AG20443 (cell line): ENCODE results near the gene PLEKHN1.

Experiments used
- DNase-seq: peaks from one replicate; pipeline ENCODE4 v3.0.0; 2012; ENCODE audit warnings: low spot score, mixed read lengths

PLEKHN1 gene

DNA sequence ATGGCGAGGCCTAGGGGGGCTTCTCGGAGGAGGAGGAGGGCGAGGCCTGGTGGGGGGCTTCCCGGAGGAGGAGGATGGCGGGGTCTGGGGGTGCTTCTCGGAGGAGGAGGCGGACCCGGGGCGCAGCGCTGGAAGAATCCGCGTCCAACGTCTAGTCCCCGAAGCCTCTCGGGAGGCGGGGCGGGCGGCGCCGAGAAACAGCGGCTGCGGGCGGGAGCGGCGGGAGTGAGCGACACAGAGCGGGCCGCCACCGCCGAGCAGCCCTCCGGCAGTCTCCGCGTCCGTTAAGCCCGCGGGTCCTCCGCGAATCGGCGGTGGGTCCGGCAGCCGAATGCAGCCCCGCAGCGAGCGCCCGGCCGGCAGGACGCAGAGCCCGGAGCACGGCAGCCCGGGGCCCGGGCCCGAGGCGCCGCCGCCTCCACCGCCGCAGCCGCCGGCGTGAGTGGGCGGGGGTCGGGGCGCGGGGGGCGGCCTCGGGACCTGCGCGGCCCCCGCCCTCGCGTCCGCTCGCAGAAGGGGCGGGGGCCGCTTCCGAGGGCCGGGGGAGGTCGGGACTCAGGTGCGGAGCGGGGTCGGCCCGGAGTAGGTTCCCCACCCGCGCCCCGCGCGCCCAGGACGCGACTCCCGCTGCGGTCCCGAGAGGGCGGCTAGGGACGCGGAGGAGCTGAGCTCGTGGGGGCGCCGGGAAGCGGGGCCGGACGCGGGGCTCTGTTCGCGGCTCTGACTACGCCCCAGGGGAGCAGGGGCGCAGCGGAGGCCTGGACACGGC is 5.7 kb upstream of the PLEKHN1 start, which contains the start of gene KLHL17:
KLHL17 (plus strand) TSS at position 222 of the 769 bp plus-strand sequence; CDS start at position 332, 110 bp downstream.
- DNase-seq: peak; percentile 91

DNA sequence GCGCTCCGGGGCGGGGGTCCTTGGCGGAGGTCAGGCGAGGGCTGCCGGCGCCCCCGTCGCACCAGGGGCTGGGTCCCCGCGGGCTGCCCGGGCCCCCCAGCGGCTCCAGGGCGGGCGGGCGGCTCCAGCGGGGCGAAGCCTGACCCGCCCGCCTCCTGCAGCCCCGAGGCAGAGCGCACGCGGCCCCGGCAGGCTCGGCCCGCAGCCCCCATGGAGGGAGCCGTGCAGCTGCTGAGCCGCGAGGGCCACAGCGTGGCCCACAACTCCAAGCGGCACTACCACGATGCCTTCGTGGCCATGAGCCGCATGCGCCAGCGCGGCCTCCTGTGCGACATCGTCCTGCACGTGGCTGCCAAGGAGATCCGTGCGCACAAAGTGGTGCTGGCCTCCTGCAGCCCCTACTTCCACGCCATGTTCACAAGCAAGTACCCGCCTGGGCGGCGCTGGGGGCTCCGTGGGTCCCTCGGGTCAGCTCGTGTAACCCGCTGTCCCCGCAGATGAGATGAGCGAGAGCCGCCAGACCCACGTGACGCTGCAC is 5.1 kb upstream of the PLEKHN1 start:
- DNase-seq: peak; percentile 59

DNA sequence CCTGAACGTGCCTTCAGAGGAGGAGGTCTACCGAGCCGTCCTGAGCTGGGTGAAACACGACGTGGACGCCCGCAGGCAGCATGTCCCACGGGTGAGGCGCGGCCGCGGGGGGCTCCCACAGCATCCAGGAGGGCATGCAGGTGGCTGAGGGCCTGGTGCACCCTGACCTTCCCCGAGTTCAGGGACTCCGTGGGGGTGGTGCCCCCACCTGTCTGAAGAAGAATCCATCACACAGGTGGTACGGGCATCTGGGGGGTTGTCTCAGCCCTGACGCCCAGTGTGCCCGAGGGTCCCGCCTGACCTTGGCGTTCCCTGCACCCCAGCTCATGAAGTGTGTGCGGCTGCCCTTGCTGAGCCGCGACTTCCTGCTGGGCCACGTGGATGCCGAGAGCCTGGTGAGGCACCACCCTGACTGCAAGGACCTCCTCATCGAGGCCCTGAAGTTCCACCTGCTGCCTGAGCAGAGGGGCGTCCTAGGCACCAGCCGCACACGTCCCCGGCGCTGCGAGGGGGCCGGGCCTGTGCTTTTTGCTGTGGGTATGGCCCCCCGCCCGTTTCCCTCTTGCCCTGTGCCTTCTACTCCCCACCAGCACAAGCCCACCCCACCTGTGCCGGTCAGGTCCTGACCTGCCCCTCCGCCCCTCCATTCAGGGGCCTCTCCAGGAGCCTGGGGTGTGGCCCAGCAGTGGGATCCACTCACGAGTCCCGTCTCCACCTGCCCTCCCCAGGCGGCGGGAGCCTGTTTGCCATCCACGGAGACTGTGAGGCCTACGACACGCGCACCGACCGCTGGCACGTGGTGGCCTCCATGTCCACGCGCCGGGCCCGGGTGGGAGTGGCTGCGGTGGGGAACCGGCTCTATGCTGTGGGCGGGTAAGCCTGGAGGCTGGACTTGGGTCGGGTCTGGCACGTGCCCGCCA is 3.6 kb upstream of the PLEKHN1 start:
- no peak for DNase-seq

DNA sequence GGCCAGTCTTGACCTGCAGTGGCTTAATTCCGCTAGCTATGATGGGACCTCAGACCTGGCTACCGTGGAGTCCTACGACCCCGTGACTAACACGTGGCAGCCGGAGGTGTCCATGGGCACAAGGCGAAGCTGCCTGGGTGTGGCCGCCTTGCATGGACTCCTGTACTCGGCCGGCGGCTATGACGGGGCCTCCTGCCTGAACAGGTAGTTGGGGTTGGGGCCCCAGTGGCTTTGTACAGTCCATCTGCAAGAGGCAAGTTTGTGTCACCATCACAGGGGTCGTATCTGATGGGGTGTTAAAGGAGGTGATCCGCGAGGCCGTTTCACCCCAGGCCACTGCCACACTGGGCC is 3.0 kb upstream of the PLEKHN1 start:
- DNase-seq: no peak

DNA sequence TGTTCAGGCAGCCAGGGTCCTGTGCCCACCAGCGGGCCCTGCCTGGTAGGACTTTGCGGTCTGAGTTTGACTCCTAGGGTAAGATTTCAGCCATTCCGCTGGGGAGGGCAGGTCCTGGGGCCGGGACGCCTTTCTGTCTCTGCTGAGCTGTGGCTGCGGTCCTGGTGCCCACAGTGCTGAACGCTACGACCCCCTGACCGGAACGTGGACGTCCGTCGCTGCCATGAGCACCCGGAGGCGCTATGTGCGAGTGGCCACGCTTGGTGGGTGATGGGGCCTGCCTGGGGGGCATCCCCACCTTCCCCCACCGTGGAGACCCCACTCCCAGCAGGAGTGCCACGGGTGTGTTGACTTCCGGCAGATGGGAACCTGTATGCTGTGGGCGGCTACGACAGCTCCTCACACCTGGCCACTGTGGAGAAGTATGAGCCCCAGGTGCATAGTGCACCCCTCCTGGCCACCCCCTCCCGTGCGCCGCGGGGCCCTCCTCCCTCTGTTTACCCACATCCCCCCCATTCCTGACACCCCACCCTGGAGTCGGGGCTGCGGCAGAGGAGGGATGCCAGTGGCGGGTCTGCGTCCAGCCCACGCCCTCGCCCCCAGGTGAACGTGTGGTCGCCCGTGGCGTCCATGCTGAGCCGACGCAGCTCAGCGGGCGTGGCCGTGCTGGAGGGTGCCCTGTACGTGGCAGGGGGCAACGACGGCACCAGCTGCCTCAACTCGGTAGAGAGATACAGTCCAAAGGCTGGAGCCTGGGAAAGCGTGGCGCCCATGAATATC is 2.3 kb upstream of the PLEKHN1 start:
- no peak for DNase-seq

DNA sequence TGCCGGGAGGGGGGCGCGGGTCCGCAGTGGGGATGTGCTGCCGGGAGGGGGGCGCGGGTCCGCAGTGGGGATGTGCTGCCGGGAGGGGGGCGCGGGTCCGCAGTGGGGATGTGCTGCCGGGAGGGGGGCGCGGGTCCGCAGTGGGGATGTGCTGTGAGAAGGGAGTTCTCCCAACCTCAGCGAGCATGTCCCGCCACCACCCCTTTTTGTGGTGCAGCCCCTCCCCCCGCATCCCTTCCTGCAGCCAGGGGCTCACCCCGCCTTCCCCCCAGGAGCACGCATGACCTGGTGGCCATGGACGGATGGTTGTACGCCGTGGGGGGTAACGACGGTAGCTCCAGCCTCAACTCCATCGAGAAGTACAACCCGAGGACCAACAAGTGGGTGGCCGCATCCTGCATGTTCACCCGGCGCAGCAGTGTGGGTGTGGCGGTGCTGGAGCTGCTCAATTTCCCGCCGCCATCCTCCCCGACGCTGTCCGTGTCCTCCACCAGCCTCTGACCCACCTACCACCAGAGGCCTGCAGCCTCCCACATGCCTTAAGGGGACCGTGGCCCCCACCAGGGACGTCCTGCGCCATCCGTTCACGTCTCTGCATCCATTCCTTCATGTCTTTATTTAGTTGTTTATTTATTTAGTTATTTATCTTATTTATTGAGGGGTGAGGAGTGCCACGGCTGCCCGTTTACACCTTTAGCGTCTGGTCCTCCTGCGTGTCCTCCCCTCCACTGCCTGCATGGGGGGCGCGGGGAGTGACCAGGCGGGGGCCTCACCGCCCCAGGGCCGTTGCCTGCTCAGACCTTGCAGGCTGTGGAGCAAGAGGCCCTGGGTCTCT is 1.4 kb upstream of the PLEKHN1 start:
- no peak for DNase-seq

DNA sequence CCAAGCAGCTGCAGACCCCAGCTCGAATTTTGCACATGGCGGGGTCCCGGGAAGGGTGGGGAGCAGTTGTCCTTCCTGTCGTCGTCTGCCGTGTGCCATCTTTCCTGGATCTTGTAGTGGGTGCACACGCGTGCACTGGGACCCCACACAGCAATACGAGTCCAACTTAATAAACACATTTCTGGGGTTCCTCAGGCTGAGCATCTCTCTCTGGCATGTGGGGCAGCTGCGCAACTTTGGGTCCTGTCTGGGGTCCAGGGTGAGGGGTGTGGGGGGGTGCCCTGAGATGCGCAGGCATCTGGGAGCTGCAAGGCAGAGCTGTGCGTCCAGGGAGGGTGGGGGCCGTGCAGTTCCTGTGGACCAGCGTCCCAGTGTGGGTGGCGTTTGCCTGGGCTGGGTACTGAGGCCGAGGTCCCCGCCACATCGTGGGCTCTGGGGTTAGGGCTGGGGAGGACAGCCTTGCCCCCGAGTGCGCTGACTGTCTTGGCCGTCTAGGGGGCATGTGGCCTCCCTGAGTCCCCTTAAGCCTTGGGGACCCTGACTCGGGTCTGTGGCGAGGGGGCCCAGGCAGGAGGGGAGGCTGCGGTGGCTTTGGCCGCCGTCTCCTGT is 652 bp upstream of the PLEKHN1 start:
- no peak for DNase-seq

DNA sequence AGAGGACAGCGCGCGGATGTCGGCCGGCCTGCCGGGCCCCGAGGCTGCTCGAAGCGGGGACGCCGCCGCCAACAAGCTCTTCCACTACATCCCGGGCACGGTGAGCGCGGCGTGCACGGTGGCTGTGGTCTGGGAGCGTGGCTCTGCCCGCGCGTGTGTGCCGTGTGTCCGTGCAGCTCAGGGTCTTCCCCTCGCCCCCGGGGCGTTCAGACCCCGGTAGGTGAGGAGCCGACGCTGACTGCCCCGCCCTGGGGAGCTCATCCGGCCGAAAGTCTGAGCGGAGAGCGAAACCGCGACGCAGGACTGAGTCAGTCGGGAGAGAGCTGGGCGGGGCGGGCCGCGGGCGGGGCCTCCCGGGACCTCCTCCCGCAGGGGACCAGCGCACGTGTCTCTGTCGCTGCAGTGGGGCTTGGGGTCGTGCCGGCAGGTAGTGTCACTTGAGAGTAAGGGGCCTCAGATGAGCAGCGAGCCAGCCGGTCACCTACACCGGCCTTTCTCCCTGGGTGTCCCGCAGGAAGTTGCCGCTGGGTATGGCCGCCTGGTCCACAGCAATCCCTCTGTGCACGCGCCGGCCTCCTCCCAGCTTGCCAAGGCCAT is 520 bp downstream of the PLEKHN1 start:
- peak; percentile 94 for DNase-seq

DNA sequence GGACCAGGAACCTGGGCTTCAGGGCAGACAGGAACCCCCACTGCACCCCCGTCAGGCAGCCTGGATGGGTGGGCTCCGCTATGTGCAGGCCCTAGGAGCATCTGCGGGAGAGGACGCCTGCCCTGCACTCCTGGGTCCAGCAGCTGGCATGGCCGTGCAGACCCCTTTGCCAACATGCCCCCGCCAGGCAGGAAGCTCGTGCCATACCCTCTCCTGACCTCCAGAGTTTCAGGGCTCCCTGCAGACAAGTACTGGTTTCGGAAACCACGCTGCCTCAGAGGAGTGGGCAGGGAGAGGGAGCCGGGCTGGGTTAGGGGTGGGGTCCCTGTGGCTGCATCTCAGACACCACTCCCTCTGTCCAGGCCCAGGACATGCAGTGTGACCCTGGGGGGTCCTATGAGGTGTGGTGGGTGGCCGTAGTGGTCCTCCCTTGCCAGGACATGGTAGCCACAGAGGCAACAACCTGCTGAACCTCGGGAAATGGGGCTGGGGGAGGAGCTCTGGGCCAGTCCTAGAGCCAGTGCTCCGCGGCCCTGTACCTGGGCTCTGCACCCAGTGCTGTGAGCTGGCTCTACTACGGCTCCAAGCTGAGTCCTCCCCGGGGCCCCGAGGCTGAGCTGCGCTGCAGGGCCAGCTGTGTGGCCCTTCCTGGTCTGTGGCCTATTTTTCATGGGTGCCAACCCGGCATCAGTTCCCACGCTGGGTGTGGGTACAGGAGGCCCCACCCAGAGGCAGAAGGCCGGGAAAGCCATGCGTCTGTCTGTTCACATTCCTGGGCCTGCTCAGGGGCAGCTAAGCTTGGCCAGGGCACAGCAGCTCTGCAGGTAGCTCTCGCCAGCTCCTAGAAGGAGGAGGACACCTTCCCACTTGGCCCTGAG is 1.4 kb downstream of the PLEKHN1 start:
- no peak for DNase-seq

DNA sequence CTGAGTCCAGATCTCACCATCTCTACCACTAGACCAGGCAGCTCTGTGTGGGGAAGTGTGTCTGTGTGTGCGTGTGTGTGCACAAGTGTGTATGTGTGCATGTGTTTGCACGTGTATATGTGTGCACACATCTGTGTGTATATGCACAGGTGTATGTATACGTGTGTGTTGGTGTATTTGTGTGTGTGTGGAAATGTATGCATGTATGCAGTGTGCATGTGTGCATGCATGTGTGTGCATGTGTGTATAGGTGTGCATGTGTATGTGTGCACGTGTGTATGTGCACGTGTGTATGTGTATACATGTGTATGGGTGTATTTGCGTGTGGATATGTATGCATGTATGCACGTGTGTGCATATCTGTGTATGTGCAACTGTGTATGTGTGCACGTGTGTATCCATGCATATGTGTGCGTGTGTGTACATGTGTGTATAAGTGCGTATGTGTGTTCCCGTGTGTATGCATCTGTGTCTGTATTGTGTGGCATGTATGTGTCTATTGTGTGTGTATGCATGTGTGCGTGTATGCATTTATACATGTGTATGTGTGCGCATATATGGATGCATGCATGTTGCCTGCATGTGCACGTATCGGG is 3.1 kb downstream of the PLEKHN1 start:
- no peak for DNase-seq

DNA sequence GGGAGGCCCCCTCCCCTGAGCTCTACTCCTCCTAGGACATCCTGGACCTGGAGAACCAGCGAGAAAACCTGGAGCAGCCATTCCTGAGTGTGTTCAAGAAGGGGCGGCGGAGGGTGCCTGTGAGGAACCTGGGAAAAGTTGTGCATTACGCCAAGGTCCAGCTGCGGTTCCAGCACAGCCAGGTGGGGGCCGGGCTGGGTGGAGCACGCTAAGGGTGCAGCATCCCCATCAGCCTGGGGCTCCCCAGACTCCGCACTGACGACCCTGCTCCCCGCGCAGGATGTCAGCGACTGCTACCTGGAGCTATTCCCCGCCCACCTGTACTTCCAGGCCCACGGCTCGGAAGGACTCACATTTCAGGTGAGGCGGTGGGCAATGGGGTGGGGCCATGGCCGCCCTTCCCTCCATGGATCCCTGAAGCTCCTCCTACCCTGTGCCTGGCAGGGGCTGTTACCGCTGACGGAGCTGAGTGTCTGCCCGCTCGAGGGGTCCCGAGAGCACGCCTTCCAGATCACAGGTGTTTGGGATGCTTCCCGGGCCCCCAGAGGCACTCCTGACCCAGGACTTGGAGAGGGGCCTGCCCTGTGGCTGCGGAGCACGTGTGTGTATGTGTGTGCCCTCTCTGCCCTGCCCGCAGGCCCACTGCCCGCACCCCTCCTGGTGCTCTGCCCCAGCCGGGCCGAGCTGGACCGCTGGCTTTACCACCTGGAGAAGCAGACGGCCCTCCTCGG is 4.1 kb downstream of the PLEKHN1 start:
- DNase-seq: no peak

DNA sequence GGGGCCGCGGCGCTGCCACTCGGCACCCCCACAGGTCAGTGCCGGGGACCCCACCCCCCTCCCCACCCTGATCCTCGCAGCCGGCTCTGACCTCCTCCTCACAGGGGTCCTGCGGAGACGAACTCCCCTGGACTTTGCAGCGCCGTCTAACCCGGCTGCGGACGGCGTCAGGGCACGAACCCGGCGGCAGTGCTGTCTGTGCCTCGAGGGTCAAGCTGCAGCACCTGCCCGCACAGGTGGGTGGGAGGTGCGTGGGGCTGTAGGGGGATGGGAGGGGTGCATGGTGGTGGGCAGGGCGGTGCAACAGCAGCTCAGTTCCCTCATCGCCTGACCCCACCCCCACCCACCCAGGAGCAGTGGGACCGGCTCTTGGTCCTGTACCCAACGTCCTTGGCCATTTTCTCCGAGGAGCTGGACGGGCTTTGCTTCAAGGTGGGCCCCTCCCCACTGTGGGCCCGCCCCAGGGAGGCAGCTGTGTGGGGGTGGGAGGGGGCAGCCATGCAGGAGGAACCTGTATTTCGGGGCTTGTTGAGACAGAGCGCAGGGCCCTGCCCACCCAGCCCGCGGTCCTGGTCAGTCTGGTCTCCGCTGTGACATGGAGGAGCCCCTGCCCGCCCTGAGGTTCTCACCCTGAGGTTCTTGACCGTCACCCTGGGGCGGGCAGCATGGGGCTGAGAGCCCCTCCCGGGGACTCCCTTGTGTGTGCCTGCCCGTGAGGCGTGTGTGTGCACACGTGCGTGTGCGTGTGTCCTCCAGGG is 4.9 kb downstream of the PLEKHN1 start:
- DNase-seq: no peak

DNA sequence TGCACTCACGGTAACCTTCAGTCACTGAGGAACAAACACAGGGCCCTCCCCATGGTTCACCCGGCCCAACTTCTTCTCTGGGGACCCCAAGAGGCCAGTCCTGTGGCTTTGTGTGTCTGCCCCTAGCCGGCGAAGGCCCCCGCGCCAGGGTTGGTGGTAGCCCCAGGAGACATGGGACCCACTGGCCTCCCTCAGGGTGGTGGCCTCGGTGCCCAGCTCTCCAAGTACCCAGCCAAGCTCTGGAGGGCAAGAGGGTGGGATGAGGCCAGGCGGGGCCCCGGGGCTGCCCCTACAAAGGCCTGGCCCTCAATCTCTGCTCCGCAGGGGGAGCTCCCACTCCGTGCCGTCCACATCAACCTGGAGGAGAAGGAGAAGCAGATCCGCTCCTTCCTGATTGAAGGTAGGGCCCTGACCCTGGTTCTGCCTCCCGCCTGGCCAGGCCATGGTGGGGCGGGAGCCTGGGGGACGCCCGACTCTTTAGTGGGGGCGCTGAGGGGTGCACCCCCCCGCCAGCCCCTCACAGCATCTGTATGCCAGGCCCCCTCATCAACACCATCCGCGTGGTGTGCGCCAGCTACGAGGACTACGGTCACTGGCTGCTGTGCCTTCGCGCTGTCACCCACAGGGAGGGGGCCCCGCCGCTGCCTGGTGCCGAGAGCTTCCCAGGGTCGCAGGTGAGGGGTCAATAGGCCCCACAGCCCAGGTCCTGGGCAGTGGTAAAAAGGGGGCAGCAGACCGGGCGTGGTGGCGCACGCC is 5.6 kb downstream of the PLEKHN1 start:
- no peak for DNase-seq

DNA sequence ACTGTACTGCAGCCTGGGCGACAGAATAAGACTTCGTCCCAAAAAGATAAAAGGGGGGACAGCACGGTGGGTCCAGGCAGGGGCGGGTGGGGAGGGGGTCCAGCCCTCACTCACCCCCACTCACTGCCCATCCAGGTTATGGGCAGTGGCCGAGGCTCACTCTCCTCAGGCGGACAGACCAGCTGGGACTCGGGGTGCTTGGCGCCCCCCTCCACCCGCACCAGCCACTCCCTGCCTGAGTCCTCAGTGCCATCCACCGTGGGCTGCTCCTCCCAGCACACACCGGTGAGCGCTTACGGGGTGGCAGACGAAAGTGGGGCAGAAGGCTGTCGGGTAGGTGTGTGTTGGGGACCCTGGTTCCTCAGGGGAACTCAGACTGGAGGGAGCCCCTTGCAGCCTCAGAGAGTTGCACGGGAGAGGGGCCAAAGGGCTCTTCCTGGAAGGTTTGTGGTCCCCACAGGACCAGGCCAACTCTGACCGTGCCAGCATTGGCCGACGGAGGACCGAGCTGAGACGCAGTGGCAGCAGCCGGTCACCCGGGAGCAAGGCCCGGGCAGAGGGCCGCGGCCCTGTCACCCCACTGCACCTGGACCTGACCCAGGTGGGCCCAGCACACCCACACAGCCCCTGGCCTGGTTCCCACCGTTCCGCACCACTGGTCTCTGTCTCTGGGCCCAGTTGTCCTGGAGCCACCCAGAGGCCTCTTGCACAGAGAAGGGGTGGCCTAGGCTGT is 6.6 kb downstream of the PLEKHN1 start:
- DNase-seq: no peak

DNA sequence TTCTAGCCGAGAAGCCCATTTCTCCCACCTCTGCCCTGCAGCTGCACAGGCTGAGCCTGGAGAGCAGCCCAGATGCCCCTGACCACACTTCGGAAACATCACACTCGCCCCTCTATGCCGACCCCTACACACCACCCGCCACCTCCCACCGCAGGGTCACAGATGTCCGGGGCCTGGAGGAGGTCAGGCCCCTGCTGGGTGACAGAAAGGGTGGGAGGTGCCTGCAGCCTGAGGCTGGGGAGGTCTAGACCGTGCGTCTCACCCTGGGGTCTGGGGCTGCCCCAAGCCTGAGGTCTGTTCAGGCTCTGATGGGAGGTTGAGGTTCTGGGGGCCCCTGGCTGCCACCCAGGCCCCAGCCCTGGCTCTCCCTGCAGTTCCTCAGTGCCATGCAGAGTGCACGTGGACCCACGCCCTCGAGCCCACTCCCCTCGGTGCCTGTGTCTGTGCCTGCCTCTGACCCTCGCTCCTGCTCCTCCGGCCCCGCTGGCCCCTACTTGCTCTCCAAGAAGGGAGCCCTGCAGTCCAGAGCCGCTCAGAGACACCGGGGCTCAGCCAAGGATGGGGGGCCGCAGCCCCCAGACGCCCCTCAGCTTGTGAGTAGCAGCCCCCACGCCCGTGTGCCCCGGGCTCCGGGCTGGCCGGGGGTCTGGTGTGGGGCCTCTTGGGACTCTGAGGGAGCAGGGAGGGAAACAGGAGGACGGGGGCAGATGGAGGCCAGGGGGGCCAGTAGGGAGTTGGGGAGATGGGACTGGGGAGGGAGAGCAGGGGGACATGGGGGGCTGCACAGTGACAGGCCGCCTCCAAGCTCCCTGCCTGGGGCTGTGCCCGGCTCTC is 7.4 kb downstream of the PLEKHN1 start:
- no peak for DNase-seq
